Vagina (tissue), 2 donors: ENCODE measurements around the gene TAX1BP1.

Experiments used
- CTCF ChIP-seq, 3 experiments: fragments of 450-650 bp in 2 of 3; fragments of 200-600 bp in 1 of 3; sonication (generic) in 1 of 3; IDR thresholded peaks; one replicate each; pipeline ENCODE4 v1.5.1; 2017 to 2019; ENCODE audit warnings: antibody characterized with exemption in 3 of 3, mild to moderate bottlenecking in 2 of 3, moderate library complexity in 2 of 3
- POLR2A ChIP-seq, 2 donors: fragments of 450-650 bp; IDR thresholded peaks; one replicate each; pipeline ENCODE4 v1.6.1; 2017; ENCODE audit warnings: antibody characterized with exemption in 2 of 2, mild to moderate bottlenecking in 2 of 2, moderate library complexity in 2 of 2

DNA sequence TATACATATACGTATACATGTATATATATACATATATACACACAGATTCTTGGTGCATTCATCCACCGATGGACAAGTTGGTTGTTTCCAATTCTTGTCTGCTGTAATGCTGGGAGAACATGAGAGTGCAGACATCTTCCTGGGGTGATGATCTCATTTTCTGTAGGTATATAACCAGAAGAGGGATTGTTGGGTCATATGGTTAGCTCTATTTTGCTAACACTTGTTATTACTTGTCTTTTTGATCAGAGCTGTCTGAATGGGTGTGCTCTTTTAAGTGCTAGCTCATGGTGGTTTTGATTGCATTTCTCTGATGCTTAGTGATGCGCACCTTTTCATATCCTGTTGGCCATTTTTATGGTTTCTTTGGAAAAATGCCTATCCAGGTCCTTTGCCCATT lies 106.4 kb downstream of the TAX1BP1 start:
- TF ChIP-seq CTCF (IDR thresholded peaks at IDR 0.05) (no peak), POLR2A (IDR thresholded peaks at IDR 0.05) (no peak)
